Spleen (tissue), 7 donors: ENCODE data around the gene ANKRD12.

Source experiments
- POLR2A ChIP-seq, 3 donors: fragments of 450-650 bp; IDR thresholded peaks; one replicate each; pipeline ENCODE4 v1.5.1; 2017; ENCODE audit warnings: antibody characterized with exemption in 3 of 3, mild to moderate bottlenecking in 1 of 3
- POLR2AphosphoS5 ChIP-seq, 3 donors: sonication (generic); formaldehyde crosslinking; IDR thresholded peaks; one replicate each; pipeline ENCODE4 v1.5.1; 2017; ENCODE audit warnings: antibody characterized with exemption in 3 of 3
- TF ChIP-seq, protein P1 (sequence below), 11 experiments: fragments of 200-600 bp in 7 of 11; fragments of 450-650 bp in 4 of 11; sonication (generic) in 4 of 11; IDR thresholded peaks in 8 of 11; conservative IDR thresholded peaks in 3 of 11; 1 replicate in 7 of 11; 2 replicates in 4 of 11; pipeline versions ENCODE4 v1.4.0 to v1.8.0; 2016 to 2021; ENCODE audit warnings: antibody characterized with exemption in 11 of 11, inconsistent platforms in 4 of 11, mild to moderate bottlenecking in 1 of 11
- donor health status: DM: no; HTN: no; CAD: no; lungs with moderate emphysema.
- donor health status: DM: no; HTN: no; CAD: no.
- donor health status: DM: no; HTN: no; CAD: no.

DNA sequence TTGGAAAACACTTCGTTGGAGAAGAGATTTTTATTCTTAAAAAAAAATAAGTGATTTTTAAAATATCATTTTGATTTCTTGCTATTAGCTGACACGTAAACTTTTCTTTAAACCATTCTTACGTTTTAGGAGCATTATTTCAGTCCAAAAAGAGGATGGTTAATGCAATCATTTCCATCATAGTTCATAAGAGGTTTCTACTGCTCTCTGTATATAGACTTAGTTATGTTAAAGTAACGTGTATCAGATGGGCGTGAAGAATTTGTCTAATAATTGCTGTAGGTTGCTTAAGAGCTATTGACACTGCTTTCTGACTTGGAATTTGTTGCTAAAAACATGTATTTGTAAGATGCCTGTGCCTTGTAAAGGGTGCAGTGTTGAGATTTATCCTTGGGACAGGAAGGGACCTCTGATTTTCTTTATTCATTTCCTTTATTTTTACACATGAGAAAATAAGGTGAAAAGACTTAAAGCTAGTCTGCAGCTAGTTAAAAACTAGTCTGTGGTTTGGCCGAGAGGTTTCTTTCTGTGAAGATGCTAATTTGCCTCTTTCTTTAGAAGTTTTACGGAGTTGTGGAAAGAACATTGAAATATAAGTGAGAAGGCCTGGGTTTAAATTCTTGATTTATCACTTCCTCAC is 2.9 kb downstream of the ANKRD12 start:
- TF ChIP-seq POLR2A (IDR thresholded peaks at IDR 0.05) (no peak), POLR2AphosphoS5 (IDR thresholded peaks at IDR 0.05) (no peak)
- TF ChIP-seq, protein P1, sequence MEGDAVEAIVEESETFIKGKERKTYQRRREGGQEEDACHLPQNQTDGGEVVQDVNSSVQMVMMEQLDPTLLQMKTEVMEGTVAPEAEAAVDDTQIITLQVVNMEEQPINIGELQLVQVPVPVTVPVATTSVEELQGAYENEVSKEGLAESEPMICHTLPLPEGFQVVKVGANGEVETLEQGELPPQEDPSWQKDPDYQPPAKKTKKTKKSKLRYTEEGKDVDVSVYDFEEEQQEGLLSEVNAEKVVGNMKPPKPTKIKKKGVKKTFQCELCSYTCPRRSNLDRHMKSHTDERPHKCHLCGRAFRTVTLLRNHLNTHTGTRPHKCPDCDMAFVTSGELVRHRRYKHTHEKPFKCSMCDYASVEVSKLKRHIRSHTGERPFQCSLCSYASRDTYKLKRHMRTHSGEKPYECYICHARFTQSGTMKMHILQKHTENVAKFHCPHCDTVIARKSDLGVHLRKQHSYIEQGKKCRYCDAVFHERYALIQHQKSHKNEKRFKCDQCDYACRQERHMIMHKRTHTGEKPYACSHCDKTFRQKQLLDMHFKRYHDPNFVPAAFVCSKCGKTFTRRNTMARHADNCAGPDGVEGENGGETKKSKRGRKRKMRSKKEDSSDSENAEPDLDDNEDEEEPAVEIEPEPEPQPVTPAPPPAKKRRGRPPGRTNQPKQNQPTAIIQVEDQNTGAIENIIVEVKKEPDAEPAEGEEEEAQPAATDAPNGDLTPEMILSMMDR (IDR thresholded peaks at IDR 0.05 in 8 of 11, conservative IDR thresholded peaks at IDR 0.05 in 3 of 11): no peak
